ENCODE measurements around the gene ARL10. TPM values are rescaled to one million over a fixed set of nuclear protein-coding genes. Genes with fewer than 3 reads are reported as not detected.

ARL10 gene
- total RNA-seq, 6 experiments from 2014 or later, result 0.93 to 2.4 (median 1.1) TPM

DNA sequence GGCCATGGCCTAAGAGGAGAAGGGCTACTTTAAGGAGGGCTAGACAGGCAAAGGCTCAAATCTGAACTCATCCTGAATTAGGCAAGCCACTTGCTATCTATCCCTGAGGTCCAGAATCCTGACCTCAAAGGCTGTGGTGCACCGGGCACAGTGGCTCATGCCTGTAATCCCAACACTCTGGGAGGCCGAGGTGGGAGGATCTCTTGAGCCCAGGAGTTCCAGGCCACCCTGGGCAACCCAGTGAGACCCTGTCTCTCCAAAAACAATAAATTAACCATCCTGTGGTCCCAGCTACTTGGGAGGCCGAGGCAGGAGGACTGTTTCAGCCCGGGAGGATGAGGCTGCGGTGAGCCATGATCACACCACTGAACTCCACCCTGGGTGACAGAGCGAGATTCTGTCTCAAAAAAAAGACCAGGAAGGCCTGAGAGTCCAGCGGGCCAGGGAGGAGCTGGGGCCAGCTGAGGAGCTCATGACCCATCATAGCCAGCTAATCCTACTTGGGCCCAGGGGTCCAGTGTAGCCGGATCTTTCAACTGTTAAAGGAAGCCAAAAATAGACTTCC, 19.2 kb downstream of the ARL10 start:
- Histone ChIP-seq H3K27me3 (no peaks in the 10 kb centered on the region), H3K27ac (no peak overlapping the region), H3K4me3 (no peak overlapping the region), H3K4me1 (peaks cover 0 to 21% (median 6%) of the 10 kb centered on the region in 4 donors), H3K36me3 (peaks cover 0 to 30% (median 14%) of the 10 kb centered on the region in 4 donors), H3K9me3 (no peaks in the 10 kb centered on the region)
- ATAC-seq, result no peak
- intact Hi-C loops (cut with DNase I), result no loop called here
- 86% methylated on average over 2 of the region's 8 CpGs for WGBS (ENCODE audit: insufficient coverage, low coverage, low lambda C conversion rate, missing lambda C conversion rate)
- TF ChIP-seq POLR2A (IDR thresholded peaks at IDR 0.05), result no peak
- TF ChIP-seq, protein P1, sequence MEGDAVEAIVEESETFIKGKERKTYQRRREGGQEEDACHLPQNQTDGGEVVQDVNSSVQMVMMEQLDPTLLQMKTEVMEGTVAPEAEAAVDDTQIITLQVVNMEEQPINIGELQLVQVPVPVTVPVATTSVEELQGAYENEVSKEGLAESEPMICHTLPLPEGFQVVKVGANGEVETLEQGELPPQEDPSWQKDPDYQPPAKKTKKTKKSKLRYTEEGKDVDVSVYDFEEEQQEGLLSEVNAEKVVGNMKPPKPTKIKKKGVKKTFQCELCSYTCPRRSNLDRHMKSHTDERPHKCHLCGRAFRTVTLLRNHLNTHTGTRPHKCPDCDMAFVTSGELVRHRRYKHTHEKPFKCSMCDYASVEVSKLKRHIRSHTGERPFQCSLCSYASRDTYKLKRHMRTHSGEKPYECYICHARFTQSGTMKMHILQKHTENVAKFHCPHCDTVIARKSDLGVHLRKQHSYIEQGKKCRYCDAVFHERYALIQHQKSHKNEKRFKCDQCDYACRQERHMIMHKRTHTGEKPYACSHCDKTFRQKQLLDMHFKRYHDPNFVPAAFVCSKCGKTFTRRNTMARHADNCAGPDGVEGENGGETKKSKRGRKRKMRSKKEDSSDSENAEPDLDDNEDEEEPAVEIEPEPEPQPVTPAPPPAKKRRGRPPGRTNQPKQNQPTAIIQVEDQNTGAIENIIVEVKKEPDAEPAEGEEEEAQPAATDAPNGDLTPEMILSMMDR (IDR thresholded peaks at IDR 0.05), result no peak
- no peak for DNase-seq

DNA sequence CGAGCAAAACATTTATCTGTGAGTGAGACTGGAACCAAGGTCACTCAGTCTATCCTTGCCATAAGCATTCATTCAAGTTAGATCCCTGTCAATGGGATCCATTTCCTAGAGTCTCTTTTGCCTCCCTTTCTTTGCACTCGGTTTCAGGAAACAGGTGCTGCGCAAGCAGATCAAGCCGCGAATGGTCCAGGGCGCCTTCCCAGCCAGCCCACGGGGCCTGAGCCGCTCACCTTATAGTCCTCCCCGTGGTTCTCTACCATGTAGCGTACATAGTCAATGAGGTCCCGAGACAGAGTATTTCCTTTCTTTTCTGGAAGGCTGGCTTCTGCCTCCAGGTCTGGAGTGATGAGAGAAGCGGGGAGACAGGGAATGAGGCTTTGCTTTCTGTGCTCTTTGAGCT, 19.7 kb downstream of the ARL10 start:
- ATAC-seq (no peak), DNase-seq (no peak)
- WGBS (ENCODE audit: insufficient coverage, low coverage, low lambda C conversion rate, missing lambda C conversion rate), result 88% methylated on average over 12 of the region's 12 CpGs
- Histone ChIP-seq H3K27me3 (no peaks in the 10 kb centered on the region), H3K4me1 (peaks cover 0 to 26% (median 6%) of the 10 kb centered on the region in 4 donors), H3K4me3 (no peak overlapping the region), H3K9me3 (no peaks in the 10 kb centered on the region), H3K27ac (no peak overlapping the region), H3K36me3 (peaks cover 0 to 30% (median 14%) of the 10 kb centered on the region in 4 donors)
- no peak for TF ChIP-seq POLR2A (IDR thresholded peaks at IDR 0.05)
- TF ChIP-seq, protein P1 (IDR thresholded peaks at IDR 0.05), result no peak
- intact Hi-C loops (cut with DNase I), result no loop called here

DNA sequence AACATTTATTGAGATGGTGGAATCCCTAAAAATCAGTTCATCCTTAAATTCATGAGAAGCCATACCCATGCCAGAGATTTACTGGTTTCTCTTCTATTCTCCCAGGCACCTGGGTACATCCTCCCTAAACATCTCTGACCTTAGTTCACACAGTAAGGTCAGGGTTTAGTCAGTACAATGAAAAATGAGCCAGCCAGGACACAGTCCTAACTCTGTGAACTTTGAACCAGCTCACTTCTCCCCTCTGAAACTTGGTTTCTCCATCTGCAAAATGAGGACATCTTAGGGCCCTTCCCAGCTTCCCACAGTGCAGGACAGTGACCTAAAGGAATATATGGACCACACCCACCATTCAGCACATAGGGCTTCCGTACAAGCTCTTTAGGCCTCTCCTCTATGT, 21.2 kb downstream of the ARL10 start:
- H3K4me3 ChIP-seq, result no peak overlapping the region
- intact Hi-C loops (cut with DNase I), result no loop called here
- 60% methylated on average over 1 of the region's 1 CpG for WGBS (ENCODE audit: insufficient coverage, low coverage, low lambda C conversion rate, missing lambda C conversion rate)
- ATAC-seq (no peak), DNase-seq (no peak)
- H3K27me3 ChIP-seq, result no peaks in the 10 kb centered on the region
- H3K36me3 ChIP-seq, result peaks cover 0 to 30% (median 14%) of the 10 kb centered on the region in 4 donors
- H3K9me3 ChIP-seq, result no peaks in the 10 kb centered on the region
- no peak overlapping the region for H3K27ac ChIP-seq
- peaks cover 0 to 27% (median 6%) of the 10 kb centered on the region in 4 donors for H3K4me1 ChIP-seq
- TF ChIP-seq POLR2A (IDR thresholded peaks at IDR 0.05), result no peak
- TF ChIP-seq, protein P1 (IDR thresholded peaks at IDR 0.05), result no peak

DNA sequence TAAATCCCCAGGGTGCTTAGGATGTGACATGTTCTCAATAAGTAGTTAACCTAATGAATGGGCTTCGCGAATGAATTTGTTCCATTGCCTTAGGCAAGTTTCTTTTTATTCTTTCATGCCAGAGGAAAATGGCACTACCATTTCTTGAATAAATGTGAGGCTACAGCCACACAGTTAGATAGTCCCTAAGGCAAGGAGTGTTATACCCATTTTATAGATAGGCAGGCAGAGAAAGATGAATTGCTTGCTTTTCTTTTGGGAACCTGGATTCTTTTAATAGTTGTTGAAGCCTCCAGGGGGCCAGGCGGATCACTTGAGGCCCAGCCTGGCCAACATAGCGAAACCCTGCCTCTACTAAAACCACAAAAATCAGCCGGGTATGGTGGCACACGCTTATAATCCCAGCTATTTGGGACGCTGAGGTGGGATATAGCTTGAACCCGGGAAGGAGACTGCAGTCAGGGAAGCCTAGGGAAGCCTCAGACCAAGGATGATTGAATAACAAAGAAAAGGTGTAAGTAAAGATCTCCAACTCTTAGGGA, 22.2 kb downstream of the ARL10 start:
- Histone ChIP-seq H3K27me3 (no peaks in the 10 kb centered on the region), H3K9me3 (no peaks in the 10 kb centered on the region), H3K27ac (no peak overlapping the region), H3K4me3 (peak overlapping the region; percentile 82 to 97 (median 93)), H3K4me1 (peaks cover 0 to 27% (median 6%) of the 10 kb centered on the region in 4 donors), H3K36me3 (peaks cover 0 to 35% (median 12%) of the 10 kb centered on the region in 4 donors)
- intact Hi-C loops (cut with DNase I), result no loop called here
- DNase-seq (no peak), ATAC-seq (no peak)
- TF ChIP-seq POLR2A (IDR thresholded peaks at IDR 0.05), result no peak
- TF ChIP-seq, protein P1 (IDR thresholded peaks at IDR 0.05), result no peak
- 33% methylated on average over 6 of the region's 8 CpGs for WGBS (ENCODE audit: insufficient coverage, low coverage, low lambda C conversion rate, missing lambda C conversion rate)
